ENCODE data around the gene FAM3A. TPM values are rescaled to one million over a fixed set of nuclear protein-coding genes. Genes with fewer than 3 reads are reported as not detected.

FAM3A gene
- total and polyA plus RNA-seq, 2 of the 8 experiments (the other 6 are each of a cell fraction or from before 2014, with no cell fraction given): 16.2 to 18.6 TPM

DNA sequence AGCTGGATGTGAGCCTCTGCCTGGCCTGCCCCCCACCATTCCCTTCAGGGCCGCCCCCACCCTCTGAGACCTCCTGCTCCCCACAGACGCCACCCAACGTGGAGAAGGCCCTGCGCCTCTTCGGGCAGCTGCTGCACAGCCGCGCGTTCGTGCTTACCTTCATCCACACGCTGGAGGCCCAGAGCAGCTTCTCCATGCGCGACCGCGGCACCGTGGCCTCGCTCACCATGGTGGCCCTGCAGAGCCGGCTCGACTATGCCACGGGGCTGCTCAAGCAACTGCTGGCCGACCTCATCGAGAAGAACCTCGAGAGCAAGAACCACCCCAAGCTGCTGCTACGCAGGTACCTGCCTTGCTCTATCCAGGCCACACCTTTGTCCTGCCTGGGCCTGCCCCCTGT lies 47.8 kb downstream of the FAM3A start:
- DNase-seq (ENCODE audit: low read depth in 1 of 2, low spot score in 2 of 2) (no peak), FAIRE-seq (no peak)
- H3K14ac ChIP-seq (ENCODE audit: insufficient read length): no peak overlapping the region
- H3K9me3 ChIP-seq (ENCODE audit: insufficient read depth in 2 of 2, low read depth in 1 of 2, low read length in 1 of 2): no peaks in the 10 kb centered on the region
- no peak overlapping the region for H3K23ac ChIP-seq (ENCODE audit: insufficient read length)
- H2BK5ac ChIP-seq (ENCODE audit: low read depth, low read length): no peak overlapping the region
- H4K5ac ChIP-seq (ENCODE audit: insufficient read length, low read depth, low read length): no peak overlapping the region
- POLR2A ChIA-PET (ENCODE audit: partially characterized antibody): interaction anchor here (1.1 to 1.2 kb wide), 2 partner anchors 10 kb away, joined by 4 read pairs; partner anchors contain the start of gene PLXNA3
- H3K4me3 ChIP-seq (ENCODE audit: extremely low read depth in 1 of 4, insufficient read depth in 2 of 4, low read depth in 3 of 4, low read length in 4 of 4): no peak overlapping the region
- no peak overlapping the region for H4K8ac ChIP-seq (ENCODE audit: extremely low read depth, insufficient read depth, low read length)
- H4K20me1 ChIP-seq (replicated peaks in 1 of 2; ENCODE audit: control insufficient read depth in 1 of 2, insufficient read depth in 2 of 2, low read length in 2 of 2): no peaks in the 10 kb centered on the region
- H3K9ac ChIP-seq (replicated peaks in 1 of 4; ENCODE audit: extremely low read depth in 1 of 4, low read depth in 3 of 4, low read length in 3 of 4): no peak overlapping the region
- no peak overlapping the region for H2AFZ ChIP-seq (ENCODE audit: low read length)
- no peak overlapping the region for H3K4ac ChIP-seq (replicated peaks; ENCODE audit: insufficient read length, low read depth, low read length)
- TF ChIP-seq NRF1 (IDR thresholded peaks at IDR 0.05; ENCODE audit: low read depth, low read length) (no peak), TEAD4 (IDR thresholded peaks at IDR 0.05; ENCODE audit: low read depth, low read length) (no peak), SAP30 (IDR thresholded peaks at IDR 0.05; ENCODE audit: insufficient read depth, insufficient replicate concordance, low read length) (no peak), EP300 (IDR thresholded peaks at IDR 0.05; ENCODE audit: borderline replicate concordance in 1 of 2, low read depth in 2 of 2, low read length in 2 of 2) (no peak), CBX5 (IDR thresholded peaks at IDR 0.05; ENCODE audit: low read depth, low read length) (no peak), HDAC6 (IDR thresholded peaks at IDR 0.05; ENCODE audit: low read depth, low read length) (no peak), RNF2 (IDR thresholded peaks at IDR 0.05; ENCODE audit: borderline replicate concordance, low read depth, low read length, missing control alignments, poor library complexity, severe bottlenecking) (no peak), SP4 (IDR thresholded peaks at IDR 0.05; ENCODE audit: low read length) (no peak), CTCF (IDR thresholded peaks at IDR 0.05; ENCODE audit: control extremely low read depth in 1 of 3, insufficient read depth in 1 of 3, low read depth in 1 of 3, low read length in 3 of 3) (no peak), EGR1 (IDR thresholded peaks at IDR 0.05; ENCODE audit: borderline replicate concordance, low read depth, low read length) (no peak), JUN (IDR thresholded peaks at IDR 0.05; ENCODE audit: low read depth, low read length) (no peak)
- H3K56ac ChIP-seq (replicated peaks; ENCODE audit: insufficient read length, low read depth, low read length): no peak overlapping the region
- H4K91ac ChIP-seq (replicated peaks; ENCODE audit: insufficient read length, low read length): no peak overlapping the region
- H3K79me2 ChIP-seq (ENCODE audit: control insufficient read depth in 1 of 2, insufficient read depth in 2 of 2, low read length in 2 of 2): no peaks in the 10 kb centered on the region
- no peak overlapping the region for H3K4me2 ChIP-seq (ENCODE audit: insufficient read depth in 1 of 2, low read depth in 2 of 2, low read length in 2 of 2)
- H3K4me1 ChIP-seq (replicated peaks in 1 of 4; ENCODE audit: control insufficient read depth in 3 of 4, insufficient read depth in 4 of 4, low read length in 3 of 4): no peaks in the 10 kb centered on the region
- H3K23me2 ChIP-seq (ENCODE audit: low read depth, low read length): no peaks in the 10 kb centered on the region
- H2BK12ac ChIP-seq (ENCODE audit: low read depth, low read length): no peak overlapping the region
- H2BK20ac ChIP-seq (ENCODE audit: low read length): no peak overlapping the region
- 100% methylated on average over 1 of the region's 23 CpGs; no CpG with 5 or more reads in 1 of the 2 experiments for WGBS, 2 experiments (ENCODE audit: extremely low coverage in 1 of 2, insufficient coverage in 1 of 2, insufficient read length in 1 of 2, insufficient replicate concordance in 2 of 2, low coverage in 1 of 2, low lambda C conversion rate in 2 of 2, missing lambda C conversion rate in 1 of 2)
- H3K27me3 ChIP-seq (replicated peaks in 1 of 4; ENCODE audit: control insufficient read depth in 3 of 4, extremely low read depth in 1 of 4, insufficient read depth in 3 of 4, low read length in 3 of 4): no peaks in the 10 kb centered on the region
- peaks cover 0 to 37% (median 5%) of the 10 kb centered on the region in 4 experiments; a peak in 5 of 8 replicates for H3K36me3 ChIP-seq (ENCODE audit: control insufficient read depth in 2 of 4, insufficient read depth in 4 of 4, low read length in 3 of 4)
- H3K27ac ChIP-seq (ENCODE audit: low read depth, low read length): no peak overlapping the region
- H2BK120ac ChIP-seq (replicated peaks; ENCODE audit: low read depth, low read length): no peak overlapping the region
- no peak overlapping the region for H2AK5ac ChIP-seq (ENCODE audit: low read depth, low read length)
- H3K18ac ChIP-seq (ENCODE audit: extremely low read depth, low read length): no peak overlapping the region
- CTCF ChIA-PET (ENCODE audit: partially characterized antibody): no interaction called here
- no peak overlapping the region for H2BK15ac ChIP-seq (ENCODE audit: low read length)
- no peaks in the 10 kb centered on the region for H3K79me1 ChIP-seq (ENCODE audit: low read depth, low read length)

All from H1 (cell line).